RPMI8226 (cell line): ENCODE results near the gene OR11H1.
"Not testable (repeated sequence)": the region's sequence is repeated elsewhere in the genome, so short reads cannot be mapped to it uniquely, and the experiment has no call there.

Source experiments
- DNase-seq: peaks from one replicate; pipeline ENCODE4 v3.0.0-alpha.2; 2015

OR11H1 gene, protein sequence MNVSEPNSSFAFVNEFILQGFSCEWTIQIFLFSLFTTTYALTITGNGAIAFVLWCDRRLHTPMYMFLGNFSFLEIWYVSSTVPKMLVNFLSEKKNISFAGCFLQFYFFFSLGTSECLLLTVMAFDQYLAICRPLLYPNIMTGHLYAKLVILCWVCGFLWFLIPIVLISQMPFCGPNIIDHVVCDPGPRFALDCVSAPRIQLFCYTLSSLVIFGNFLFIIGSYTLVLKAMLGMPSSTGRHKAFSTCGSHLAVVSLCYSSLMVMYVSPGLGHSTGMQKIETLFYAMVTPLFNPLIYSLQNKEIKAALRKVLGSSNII

GRCh38 chr22:15527892-15528291, at the start of gene OR11H1:
TSS of gene OR11H1 (plus strand) at chr22:15528192. CDS start at chr22:15528192, 0 bp downstream.
- DNase-seq: not testable (repeated sequence)

DNA sequence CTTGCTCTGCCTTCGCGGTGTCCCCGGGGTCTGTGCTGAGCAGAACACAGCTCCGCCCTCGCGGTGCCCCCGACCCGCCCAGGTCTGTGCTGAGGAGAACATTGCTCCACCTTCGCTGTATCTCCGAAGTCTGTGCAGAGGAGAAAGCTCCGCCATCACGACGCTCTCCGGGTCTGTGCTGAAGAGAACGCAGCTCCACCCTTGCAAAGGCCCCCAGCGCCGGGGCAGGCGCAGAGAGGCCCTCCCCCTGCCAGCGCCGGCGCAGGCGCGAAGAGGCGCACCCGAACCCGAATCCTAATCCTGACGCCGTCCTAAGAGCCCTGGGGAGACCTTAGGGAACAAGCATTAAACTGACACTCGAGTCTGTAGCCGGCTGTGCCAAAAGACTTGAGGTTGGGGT, 18.0 kb upstream of the OR11H1 start:
- not testable (repeated sequence) for DNase-seq

- not testable (repeated sequence) for DNase-seq
Measured at GRCh38 chr22:15515896-15516295, 12.1 kb upstream of the OR11H1 start.

GRCh38 chr22:15553767-15554166, 25.8 kb downstream of the OR11H1 start:
- not testable (repeated sequence) for DNase-seq

- DNase-seq: not testable (repeated sequence)
Measured at GRCh38 chr22:15563461-15563860, 35.5 kb downstream of the OR11H1 start.

- DNase-seq: not testable (repeated sequence)
Measured at GRCh38 chr22:15565063-15565462, 37.1 kb downstream of the OR11H1 start.
